Heart left ventricle (tissue), 16 donors: ENCODE measurements around the gene WDR74. TPM values are rescaled to one million over a fixed set of nuclear protein-coding genes. Genes with fewer than 3 reads are reported as not detected.
"Not testable (repeated sequence)": the region's sequence is repeated elsewhere in the genome, so short reads cannot be mapped to it uniquely, and the experiment has no call there.

Experiments used
- ATAC-seq, 4 donors: fragments of 200-7000 bp; cut with Tn5 transposase; one replicate each; pipeline ENCODE4 v1.9.1; 2020 to 2022; ENCODE audit warnings: moderate library complexity in 4 of 4, mild to moderate bottlenecking in 3 of 4, moderate number of reproducible peaks in 1 of 4
- DNase-seq, 5 donors: peaks; one replicate each; pipeline ENCODE4 v3.0.0-alpha.2; 2020
- H3K27ac ChIP-seq, 12 donors: fragments of 200-600 bp; sonication (generic) in 4 of 12; one replicate each; pipeline versions ENCODE4 v1.5.0 to v1.8.0; 2016 to 2022; ENCODE audit warnings: mild to moderate bottlenecking in 2 of 12
- H3K27me3 ChIP-seq, 9 donors: fragments of 200-600 bp; sonication (generic) in 2 of 9; one replicate each; pipeline versions ENCODE4 v1.5.1 to v1.8.0; 2016 to 2022; ENCODE audit warnings: mild to moderate bottlenecking in 3 of 9
- H3K36me3 ChIP-seq, 9 donors: fragments of 200-600 bp; sonication (generic) in 2 of 9; one replicate each; pipeline versions ENCODE4 v1.5.0 to v1.8.0; 2018 to 2022; ENCODE audit warnings: mild to moderate bottlenecking in 2 of 9
- H3K4me1 ChIP-seq, 12 donors: fragments of 200-600 bp; sonication (generic) in 4 of 12; one replicate each; pipeline versions ENCODE4 v1.5.0 to v1.8.0; 2016 to 2022; ENCODE audit warnings: mild to moderate bottlenecking in 3 of 12
- H3K4me3 ChIP-seq, 12 donors: fragments of 200-600 bp; sonication (generic) in 4 of 12; one replicate each; pipeline versions ENCODE4 v1.5.0 to v1.8.0; 2017 to 2022; ENCODE audit warnings: mild to moderate bottlenecking in 9 of 12, moderate library complexity in 4 of 12
- H3K9me3 ChIP-seq, 12 donors: fragments of 200-600 bp; sonication (generic) in 4 of 12; one replicate each; pipeline versions ENCODE4 v1.5.0 to v1.8.0; 2016 to 2022; ENCODE audit warnings: mild to moderate bottlenecking in 1 of 12
- CTCF ChIP-seq, 12 donors: fragments of 200-600 bp; sonication (generic) in 4 of 12; IDR thresholded peaks; one replicate each; pipeline versions ENCODE4 v1.5.0 to v1.8.0; 2018 to 2022; ENCODE audit warnings: antibody characterized with exemption in 12 of 12, mild to moderate bottlenecking in 5 of 12
- POLR2A ChIP-seq, 2 donors: fragments of 450-650 bp; IDR thresholded peaks; one replicate each; pipeline ENCODE4 v1.6.1; 2017; ENCODE audit warnings: antibody characterized with exemption in 2 of 2, mild to moderate bottlenecking in 2 of 2, moderate library complexity in 2 of 2
- WGBS, 4 donors: extraction: QIAGEN DNeasy Blood & Tissue Kit in 2 of 4; methylation state at CpG; one replicate each; pipeline versions ENCODE4 v1.1.5 to v1.1.7; 2013 to 2018; 5-methylcytosine and 5-hydroxymethylcytosine counted together
- intact Hi-C, 10 donors: fragments of 100-400 bp; cut with DNase I; formaldehyde crosslinking; loops; one replicate each; pipeline versions ENCODE4 v1.11.1 to v1.14.2; 2022
- polyA plus RNA-seq, 2 donors: library from polyadenylated mRNA; stranded (reverse); fragments of 200-250 nt; gene quantifications; one replicate each; pipeline ENCODE4 v1.2.3, GENCODE V29; 2013
- total RNA-seq, 9 donors: library from RNA; depleted of rRNA in 2 of 9; stranded (reverse); fragments of >200 nt in 2 of 9; fragmentation: NEBNext Ultra II Directional in 3 of 9; extraction: Animal tissue kit (Norgen Biotek cat#: 25700) in 3 of 9; gene quantifications; one replicate each; pipeline versions ENCODE4 v1.1.0 to v1.2.4, GENCODE V29; 2016 to 2023
- donor health status: ischemic (EF 13 %, LVEDD 7.1; RV severe dilation, severe dysfunction).
- donor health status: healthy with polysubstance abuse.
- donor health status: DM: no; HTN: yes; CAD: no.
- donor health status: DM: no; HTN: no; CAD: no.
- donor health status: ischemic (EF 25% LVEDD 6.9; RV normal size, moderate dysfunction).
- donor health status: ischemic (EF 25% LVEDD 5.7; RV mildly dilated, moderate dysfunction).
- donor health status: healthy.
- donor health status: DM: yes; HTN: yes; CAD: no.
- donor health status: ischemic (EF 35%, LVEDD 5.7; RV mildly dilated, moderate dysfunction).
- donor health status: nonischemic (EF 11% LVEDD 7.7; RV severe dilation, severe dysfunction).
- donor health status: DM: yes; HTN: yes; CAD: no.
- donor health status: PGD.
- donor health status: ischemic (EF 29% LVEDD 5.4; RV normal size, mild dysfunction).
- donor health status: nonischemic (EF 23%, LVEDD 6.1; RV moderate dilation, normal function).

Gene WDR74
- total and polyA plus RNA-seq, 11 donors = 19.2 to 70.6 (median 28.1) TPM

GRCh38 chr11:62865635-62866034 lies 26.2 kb upstream of the WDR74 start:
- 72 to 83% (median 81%) methylated on average over 6 of the region's 6 CpGs for WGBS, 4 donors
- Histone ChIP-seq H3K27ac (no peak overlapping the region), H3K36me3 (no peaks in the 10 kb centered on the region), H3K4me1 (peaks cover 0 to 8% (median 0%) of the 10 kb centered on the region in 12 donors), H3K9me3 (no peaks in the 10 kb centered on the region), H3K27me3 (no peaks in the 10 kb centered on the region), H3K4me3 (no peak overlapping the region)
- intact Hi-C loops = loop anchor here in 4 of 10 donors (10.0 kb wide), 2 partner anchors 471 to 481 kb away; no protein-coding TSS in a partner anchor
- TF ChIP-seq CTCF (IDR thresholded peaks at IDR 0.05) (no peak), POLR2A (IDR thresholded peaks at IDR 0.05) (no peak)
- no peak for ATAC-seq
- DNase-seq = no peak

- Histone ChIP-seq H3K9me3 (no peaks in the 10 kb centered on the region), H3K4me1 (peaks cover 0 to 8% (median 0%) of the 10 kb centered on the region in 12 donors), H3K27me3 (no peaks in the 10 kb centered on the region), H3K27ac (no peak overlapping the region), H3K36me3 (no peaks in the 10 kb centered on the region), H3K4me3 (no peak overlapping the region)
- TF ChIP-seq CTCF (IDR thresholded peaks at IDR 0.05) (no peak), POLR2A (IDR thresholded peaks at IDR 0.05) (no peak)
- DNase-seq (no peak), ATAC-seq (peak in 2 of 4 donors; percentile 8 to 31)
- intact Hi-C loops = loop anchor here (2.0 to 10.0 kb wide), 6 partner anchors 77 to 479 kb away; partner anchors contain the start of genes TMEM179B (in 7 of the 10) and TUT1 (in 1 of the 10)
- 47 to 53% (median 49%) methylated on average over 4 of the region's 4 CpGs for WGBS, 4 donors
Observed at GRCh38 chr11:62863687-62864335, 24.4 kb upstream of the WDR74 start.

GRCh38 chr11:62861564-62862192 lies 22.3 kb upstream of the WDR74 start:
- not testable (repeated sequence) for ATAC-seq, H3K27me3 ChIP-seq, H3K4me3 ChIP-seq, H3K27ac ChIP-seq, DNase-seq, H3K36me3 ChIP-seq, H3K9me3 ChIP-seq
- H3K4me1 ChIP-seq = peaks cover 0 to 22% (median 0%) of the 10 kb centered on the region in 12 donors
- WGBS, 4 donors = 90 to 93% (median 92%) methylated on average over 16 of the region's 16 CpGs
- intact Hi-C loops = loop anchor here (1.0 to 10.0 kb wide), 7 partner anchors 74 to 477 kb away; partner anchors contain the start of genes TMEM179B (in 7 of the 10) and TUT1 (in 1 of the 10)

- Histone ChIP-seq H3K27ac (peak overlapping the region in 1 of 12 donors; percentile 3), H3K4me3 (no peak overlapping the region), H3K4me1 (peaks cover 0 to 29% (median 5%) of the 10 kb centered on the region in 12 donors), H3K9me3 (no peaks in the 10 kb centered on the region), H3K36me3 (no peaks in the 10 kb centered on the region), H3K27me3 (no peaks in the 10 kb centered on the region)
- intact Hi-C loops = loop anchor here in 8 of 10 donors (1.0 to 10.0 kb wide), 6 partner anchors 74 to 476 kb away; partner anchors contain the start of genes TMEM179B (in 5 of the 8) and TUT1 (in 1 of the 8)
- 71 to 79% (median 74%) methylated on average over 5 of the region's 5 CpGs for WGBS, 4 donors
- TF ChIP-seq CTCF (IDR thresholded peaks at IDR 0.05) (no peak), POLR2A (IDR thresholded peaks at IDR 0.05) (no peak)
- ATAC-seq (no peak), DNase-seq (no peak)
Observed at GRCh38 chr11:62860835-62861563, 21.6 kb upstream of the WDR74 start.

GRCh38 chr11:62859281-62859703 lies 19.9 kb upstream of the WDR74 start:
- not testable (repeated sequence) for H3K27ac ChIP-seq, H3K36me3 ChIP-seq, DNase-seq, ATAC-seq, H3K9me3 ChIP-seq, H3K27me3 ChIP-seq, H3K4me3 ChIP-seq
- WGBS, 4 donors = 88 to 94% (median 92%) methylated on average over 8 of the region's 8 CpGs
- intact Hi-C loops = loop anchor here in 3 of 10 donors (10.0 kb wide), 2 partner anchors 134 to 464 kb away; partner anchors contain the start of genes HNRNPUL2 (in 1 of the 3) and TTC9C (in 1 of the 3)
- H3K4me1 ChIP-seq = peaks cover 0 to 38% (median 10%) of the 10 kb centered on the region in 12 donors
